Osteoblast (primary cell): ENCODE measurements around the gene ZNF618. TPM values are rescaled to one million over a fixed set of nuclear protein-coding genes. Genes with fewer than 3 reads are reported as not detected.
A peak's percentile ranks its signal among the peaks of the same experiment; 100 is the strongest.

Source experiments
- DNase-seq: peaks from one replicate; pipeline ENCODE4 v3.0.0; 2011; ENCODE audit warnings: low spot score, mixed read lengths; ENCODE audit not compliant: insufficient read length; ENCODE audit errors: missing footprints
- H2AFZ ChIP-seq: 2 replicates; pipeline ENCODE4 v1.6.0; 2011; ENCODE audit warnings: mild to moderate bottlenecking, low read length
- H3K27ac ChIP-seq: 2 replicates; pipeline ENCODE4 v1.5.1; 2011; ENCODE audit warnings: mild to moderate bottlenecking, low read depth, low read length, moderate library complexity
- H3K27me3 ChIP-seq: 2 replicates; pipeline ENCODE4 v1.6.0; 2012; ENCODE audit warnings: mild to moderate bottlenecking, control low read depth, inconsistent platforms, low read length, moderate library complexity; ENCODE audit not compliant: insufficient read depth
- H3K36me3 ChIP-seq: 2 replicates; pipeline ENCODE4 v1.5.1; 2011; ENCODE audit warnings: mild to moderate bottlenecking, low read length, control low read depth, moderate library complexity; ENCODE audit not compliant: insufficient read depth
- H3K4me1 ChIP-seq: 2 replicates; pipeline ENCODE4 v1.5.1; 2011; ENCODE audit warnings: mild to moderate bottlenecking, low read length, control low read depth, moderate library complexity; ENCODE audit not compliant: insufficient read depth
- H3K4me2 ChIP-seq: 2 replicates; pipeline ENCODE4 v1.6.0; 2011; ENCODE audit warnings: mild to moderate bottlenecking, low read length; ENCODE audit not compliant: insufficient read depth
- H3K4me3 ChIP-seq: fragments of 200-600 bp; sonication (generic); 3 replicates; pipeline ENCODE4 v1.5.1; 2012; ENCODE audit warnings: mild to moderate bottlenecking, low read length, inconsistent platforms; ENCODE audit not compliant: insufficient read depth
- H3K79me2 ChIP-seq: 2 replicates; pipeline ENCODE4 v1.6.0; 2012; ENCODE audit warnings: mild to moderate bottlenecking, low read length, control low read depth, inconsistent platforms; ENCODE audit not compliant: insufficient read depth
- H3K9me3 ChIP-seq: 2 replicates; pipeline ENCODE4 v1.5.1; 2011; ENCODE audit warnings: low read depth, low read length, control low read depth
- H4K20me1 ChIP-seq: 2 replicates; pipeline ENCODE4 v1.6.0; 2012; ENCODE audit warnings: mild to moderate bottlenecking, low read length, control low read depth; ENCODE audit not compliant: insufficient read depth
- CTCF ChIP-seq: IDR thresholded peaks from 2 replicates; pipeline ENCODE4 v1.5.1; 2011; ENCODE audit warnings: mild to moderate bottlenecking, low read depth, low read length, moderate library complexity; ENCODE audit errors: extremely low read depth
- total RNA-seq: library from RNA; depleted of rRNA; stranded (reverse); fragments of >200 nt; gene quantifications from 2 replicates; pipeline ENCODE4 v1.2.3, GENCODE V29; 2012

ZNF618 gene
- total RNA-seq, 1 donor, result 10.1 TPM

- H3K4me3 ChIP-seq, result no peak overlapping the region
- DNase-seq, result no peak
- H3K27ac ChIP-seq, result no peak overlapping the region
- no peaks in the 10 kb centered on the region for H3K27me3 ChIP-seq
- peaks cover 46% of the 10 kb centered on the region for H4K20me1 ChIP-seq
- H3K36me3 ChIP-seq, result no peaks in the 10 kb centered on the region
- no peaks in the 10 kb centered on the region for H3K9me3 ChIP-seq
- peaks cover 89% of the 10 kb centered on the region for H3K79me2 ChIP-seq
- peaks cover 11% of the 10 kb centered on the region for H3K4me1 ChIP-seq
- H3K4me2 ChIP-seq, result no peak overlapping the region
- H2AFZ ChIP-seq, result no peak overlapping the region
- TF ChIP-seq CTCF, result no peak
These were observed 43.8 kb downstream of the ZNF618 start for GRCh38 chr9:113919871-113920270.

- no peaks in the 10 kb centered on the region for H3K9me3 ChIP-seq
- peaks cover 88% of the 10 kb centered on the region for H3K79me2 ChIP-seq
- H3K4me1 ChIP-seq, result peaks cover 11% of the 10 kb centered on the region
- no peak overlapping the region for H3K4me2 ChIP-seq
- H3K27me3 ChIP-seq, result no peaks in the 10 kb centered on the region
- H4K20me1 ChIP-seq, result peaks cover 36% of the 10 kb centered on the region
- no peak for DNase-seq
- no peak for TF ChIP-seq CTCF
- no peaks in the 10 kb centered on the region for H3K36me3 ChIP-seq
- no peak overlapping the region for H3K4me3 ChIP-seq
- no peak overlapping the region for H2AFZ ChIP-seq
- no peak overlapping the region for H3K27ac ChIP-seq
These were observed 44.8 kb downstream of the ZNF618 start for GRCh38 chr9:113920872-113921271.

- Histone ChIP-seq H3K79me2 (peaks cover 88% of the 10 kb centered on the region), H3K4me3 (no peak overlapping the region), H3K36me3 (no peaks in the 10 kb centered on the region), H2AFZ (no peak overlapping the region), H3K27me3 (no peaks in the 10 kb centered on the region), H3K27ac (no peak overlapping the region), H3K9me3 (no peaks in the 10 kb centered on the region), H3K4me2 (peak overlapping the region; percentile 59), H4K20me1 (peaks cover 31% of the 10 kb centered on the region), H3K4me1 (peaks cover 11% of the 10 kb centered on the region)
- TF ChIP-seq CTCF, result no peak
- DNase-seq, result no peak
These were observed 45.4 kb downstream of the ZNF618 start for GRCh38 chr9:113921396-113921925.

- no peak overlapping the region for H2AFZ ChIP-seq
- H3K79me2 ChIP-seq, result peaks cover 89% of the 10 kb centered on the region
- peak overlapping the region; percentile 59 for H3K4me2 ChIP-seq
- DNase-seq, result no peak
- H3K9me3 ChIP-seq, result no peaks in the 10 kb centered on the region
- peak overlapping the region; percentile 41 for H3K4me3 ChIP-seq
- peaks cover 11% of the 10 kb centered on the region for H3K4me1 ChIP-seq
- no peaks in the 10 kb centered on the region for H3K36me3 ChIP-seq
- TF ChIP-seq CTCF, result no peak
- H3K27me3 ChIP-seq, result no peaks in the 10 kb centered on the region
- H3K27ac ChIP-seq, result no peak overlapping the region
- H4K20me1 ChIP-seq, result peaks cover 25% of the 10 kb centered on the region
These were observed 46.1 kb downstream of the ZNF618 start for GRCh38 chr9:113922160-113922559.
